ENCODE results near the gene TREH.

Gene TREH

DNA sequence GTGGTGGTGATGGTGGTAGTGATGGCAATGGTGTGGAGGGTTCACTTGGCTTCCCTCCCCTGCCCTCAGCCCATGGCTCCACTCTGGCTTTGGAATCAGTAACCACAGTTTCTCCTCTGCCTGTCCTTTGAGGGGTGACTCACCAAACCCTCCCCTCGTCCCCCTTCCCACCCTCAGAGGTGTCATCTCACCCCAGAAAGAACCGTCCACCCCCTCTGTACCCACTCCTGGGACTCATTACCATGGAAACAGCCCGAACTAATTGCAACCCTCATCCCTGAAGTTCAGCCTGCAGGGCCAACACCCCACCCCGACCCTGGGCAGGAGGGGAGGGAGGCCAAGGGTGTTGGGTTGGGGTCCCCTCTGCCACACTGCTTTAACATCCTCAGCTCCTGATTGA, 45.5 kb downstream of the TREH start:
- TF ChIP-seq TAF1 (IDR thresholded peaks at IDR 0.05; ENCODE audit: borderline replicate concordance, insufficient read depth, low read length) = no peak
- TF ChIP-seq SIN3A (IDR thresholded peaks at IDR 0.05; ENCODE audit: borderline replicate concordance, insufficient read depth, low read length) = no peak
- no peak for TF ChIP-seq POLR2AphosphoS5 (IDR thresholded peaks at IDR 0.05; ENCODE audit: low read depth, low read length)
- TF ChIP-seq, protein P1, sequence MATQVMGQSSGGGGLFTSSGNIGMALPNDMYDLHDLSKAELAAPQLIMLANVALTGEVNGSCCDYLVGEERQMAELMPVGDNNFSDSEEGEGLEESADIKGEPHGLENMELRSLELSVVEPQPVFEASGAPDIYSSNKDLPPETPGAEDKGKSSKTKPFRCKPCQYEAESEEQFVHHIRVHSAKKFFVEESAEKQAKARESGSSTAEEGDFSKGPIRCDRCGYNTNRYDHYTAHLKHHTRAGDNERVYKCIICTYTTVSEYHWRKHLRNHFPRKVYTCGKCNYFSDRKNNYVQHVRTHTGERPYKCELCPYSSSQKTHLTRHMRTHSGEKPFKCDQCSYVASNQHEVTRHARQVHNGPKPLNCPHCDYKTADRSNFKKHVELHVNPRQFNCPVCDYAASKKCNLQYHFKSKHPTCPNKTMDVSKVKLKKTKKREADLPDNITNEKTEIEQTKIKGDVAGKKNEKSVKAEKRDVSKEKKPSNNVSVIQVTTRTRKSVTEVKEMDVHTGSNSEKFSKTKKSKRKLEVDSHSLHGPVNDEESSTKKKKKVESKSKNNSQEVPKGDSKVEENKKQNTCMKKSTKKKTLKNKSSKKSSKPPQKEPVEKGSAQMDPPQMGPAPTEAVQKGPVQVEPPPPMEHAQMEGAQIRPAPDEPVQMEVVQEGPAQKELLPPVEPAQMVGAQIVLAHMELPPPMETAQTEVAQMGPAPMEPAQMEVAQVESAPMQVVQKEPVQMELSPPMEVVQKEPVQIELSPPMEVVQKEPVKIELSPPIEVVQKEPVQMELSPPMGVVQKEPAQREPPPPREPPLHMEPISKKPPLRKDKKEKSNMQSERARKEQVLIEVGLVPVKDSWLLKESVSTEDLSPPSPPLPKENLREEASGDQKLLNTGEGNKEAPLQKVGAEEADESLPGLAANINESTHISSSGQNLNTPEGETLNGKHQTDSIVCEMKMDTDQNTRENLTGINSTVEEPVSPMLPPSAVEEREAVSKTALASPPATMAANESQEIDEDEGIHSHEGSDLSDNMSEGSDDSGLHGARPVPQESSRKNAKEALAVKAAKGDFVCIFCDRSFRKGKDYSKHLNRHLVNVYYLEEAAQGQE (IDR thresholded peaks at IDR 0.05; ENCODE audit: insufficient read depth in 1 of 2, low read depth in 2 of 2, low read length in 2 of 2) = no peak
- TF ChIP-seq FOXP2 (optimal IDR thresholded peaks at IDR 0.05; ENCODE audit: borderline replicate concordance, extremely low read depth, extremely low read length, insufficient read depth) = no peak

DNA sequence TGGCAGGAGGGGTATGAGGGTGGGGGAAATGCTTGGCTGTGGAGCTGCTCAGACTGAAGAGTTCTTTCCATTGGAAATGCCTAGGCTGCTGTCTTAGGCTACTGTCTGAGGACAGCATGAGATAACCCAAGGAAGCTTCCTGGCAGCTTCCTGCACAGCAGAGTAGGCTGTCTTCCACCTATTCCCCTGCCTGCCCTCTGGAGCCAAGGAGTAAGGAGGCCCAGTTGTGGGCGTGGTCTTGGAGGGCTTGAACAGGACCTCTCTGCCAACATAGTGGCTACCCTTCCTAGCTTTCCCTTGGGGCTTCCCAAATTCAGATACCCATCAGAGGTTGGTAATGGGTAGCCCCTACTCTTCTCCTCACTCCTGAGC, 46.1 kb downstream of the TREH start:
- TF ChIP-seq TAF1 (IDR thresholded peaks at IDR 0.05; ENCODE audit: borderline replicate concordance, insufficient read depth, low read length) = no peak
- no peak for TF ChIP-seq POLR2AphosphoS5 (IDR thresholded peaks at IDR 0.05; ENCODE audit: low read depth, low read length)
- TF ChIP-seq, protein P1 (IDR thresholded peaks at IDR 0.05; ENCODE audit: insufficient read depth in 1 of 2, low read depth in 2 of 2, low read length in 2 of 2) = no peak
- TF ChIP-seq FOXP2 (optimal IDR thresholded peaks at IDR 0.05; ENCODE audit: borderline replicate concordance, extremely low read depth, extremely low read length, insufficient read depth) = no peak
- TF ChIP-seq SIN3A (IDR thresholded peaks at IDR 0.05; ENCODE audit: borderline replicate concordance, insufficient read depth, low read length) = no peak

DNA sequence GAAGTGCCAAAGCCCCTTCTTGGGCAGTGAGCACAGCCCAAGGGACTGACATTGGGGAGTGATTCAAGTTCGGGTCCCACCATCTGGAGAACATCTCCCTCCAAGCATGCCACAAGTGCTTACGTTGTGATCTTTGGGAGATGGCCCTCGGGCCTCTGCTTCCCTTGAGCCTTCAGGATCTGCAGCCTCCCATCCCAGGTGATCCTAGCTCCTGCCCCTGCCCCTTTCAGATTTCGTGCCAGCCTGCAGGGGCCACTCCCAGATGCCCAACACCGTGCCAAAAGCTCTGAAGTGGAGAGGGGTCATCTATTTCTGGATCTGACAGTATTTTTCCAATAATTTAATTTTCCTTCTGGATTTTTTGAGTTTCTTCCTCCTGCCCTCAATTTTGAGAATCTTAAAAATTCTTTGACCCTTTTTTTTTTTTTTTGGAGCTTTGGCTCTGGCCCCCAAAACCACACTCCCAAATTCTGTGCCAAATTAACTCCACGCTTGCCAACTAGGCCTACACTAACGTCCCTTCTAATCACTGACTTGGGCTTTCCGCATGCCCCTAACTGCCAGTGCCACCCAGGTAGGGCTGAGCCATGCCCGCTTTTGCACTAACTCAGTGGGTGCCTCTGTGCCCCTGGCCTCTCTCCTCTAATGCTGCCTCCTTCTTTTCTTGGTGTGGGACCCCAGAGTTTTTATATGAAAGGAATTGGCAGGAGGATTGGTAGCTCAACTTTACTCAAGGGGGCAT, 46.7 kb downstream of the TREH start:
- TF ChIP-seq TAF1 (IDR thresholded peaks at IDR 0.05; ENCODE audit: borderline replicate concordance, insufficient read depth, low read length) (no peak), SIN3A (IDR thresholded peaks at IDR 0.05; ENCODE audit: borderline replicate concordance, insufficient read depth, low read length) (no peak), POLR2AphosphoS5 (IDR thresholded peaks at IDR 0.05; ENCODE audit: low read depth, low read length) (no peak), FOXP2 (optimal IDR thresholded peaks at IDR 0.05; ENCODE audit: borderline replicate concordance, extremely low read depth, extremely low read length, insufficient read depth) (no peak)
- TF ChIP-seq, protein P1 (IDR thresholded peaks at IDR 0.05; ENCODE audit: insufficient read depth in 1 of 2, low read depth in 2 of 2, low read length in 2 of 2) = no peak

DNA sequence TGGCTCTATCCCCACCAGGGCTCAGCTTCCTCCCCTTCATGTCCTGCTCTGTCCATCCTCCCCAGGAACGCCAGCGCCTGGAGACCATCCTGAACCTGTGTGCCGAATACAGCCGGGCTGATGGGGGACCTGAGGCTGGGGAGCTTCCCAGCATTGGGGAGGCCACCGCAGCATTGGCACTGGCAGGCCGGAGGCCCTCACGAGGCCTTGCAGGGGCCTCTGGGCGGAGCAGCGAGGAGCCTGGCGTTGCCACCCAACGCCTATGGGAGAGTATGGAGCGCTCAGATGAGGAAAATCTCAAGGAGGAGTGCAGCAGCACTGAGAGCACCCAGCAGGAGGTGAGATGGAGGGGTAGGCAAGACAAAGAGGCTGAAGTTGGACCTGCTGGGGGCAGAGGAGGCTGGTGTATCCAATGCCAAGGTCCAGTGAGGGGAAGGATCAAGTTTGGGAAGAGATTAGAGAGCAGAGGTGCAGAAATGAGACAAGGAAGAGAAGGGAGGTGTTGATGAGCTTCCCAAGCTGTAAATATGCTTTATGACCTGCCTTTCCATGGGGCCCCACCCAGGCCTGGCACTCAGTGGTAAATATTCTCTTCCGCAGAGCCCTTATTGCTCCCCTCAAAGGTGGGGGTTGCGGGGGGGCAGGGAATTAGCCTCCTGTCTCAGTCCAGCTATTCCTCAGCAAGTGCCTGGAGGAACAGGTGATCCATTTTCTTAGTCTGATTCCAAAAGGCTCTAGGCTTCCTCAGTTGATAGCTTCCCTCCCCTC, 48.1 kb downstream of the TREH start:
- TF ChIP-seq SIN3A (IDR thresholded peaks at IDR 0.05; ENCODE audit: borderline replicate concordance, insufficient read depth, low read length) (no peak), TAF1 (IDR thresholded peaks at IDR 0.05; ENCODE audit: borderline replicate concordance, insufficient read depth, low read length) (no peak), FOXP2 (optimal IDR thresholded peaks at IDR 0.05; ENCODE audit: borderline replicate concordance, extremely low read depth, extremely low read length, insufficient read depth) (no peak)

DNA sequence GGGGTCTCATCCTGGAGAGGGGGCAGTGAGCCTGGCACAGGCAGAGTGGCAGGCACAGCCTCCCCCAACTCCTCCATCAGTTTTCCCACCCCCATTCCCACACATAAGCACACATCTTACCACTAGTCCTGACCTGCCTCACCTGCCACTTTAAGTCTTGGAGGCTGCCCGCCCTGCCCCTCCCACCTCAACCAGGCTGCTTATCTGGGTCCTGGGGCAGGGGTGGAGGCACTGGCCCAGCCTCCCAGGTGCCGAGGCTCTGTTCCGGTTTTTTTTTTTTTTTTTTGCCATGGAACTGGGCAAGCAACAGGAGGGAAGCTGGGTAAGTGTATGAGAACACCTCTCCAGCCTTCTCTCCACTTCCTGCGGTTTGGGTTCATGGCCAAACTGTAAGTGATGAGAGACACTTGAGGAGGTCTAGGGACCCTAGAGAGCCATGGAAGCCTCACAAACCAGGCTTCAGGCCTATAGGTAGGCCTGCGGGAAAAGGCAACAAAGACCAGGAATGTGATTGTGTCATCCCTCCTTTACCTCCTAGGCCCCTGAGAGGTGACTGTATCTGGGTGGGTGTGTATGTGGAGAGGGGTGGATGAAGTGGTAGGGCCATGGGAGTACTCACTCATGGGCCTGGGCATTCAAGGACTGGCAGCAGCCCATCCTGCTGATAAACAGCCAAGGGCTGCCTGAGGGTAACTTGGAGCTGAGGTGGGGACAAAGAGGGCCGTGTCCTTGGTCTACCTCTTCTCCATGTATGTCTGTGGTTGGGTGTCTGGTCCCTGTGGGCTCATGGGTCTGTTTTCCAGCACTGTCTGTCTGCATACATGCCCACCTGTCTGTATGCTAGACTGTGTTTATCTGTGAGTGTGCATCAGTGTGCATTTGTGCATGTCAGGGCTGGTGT, 49.4 kb downstream of the TREH start:
- TF ChIP-seq TAF1 (IDR thresholded peaks at IDR 0.05; ENCODE audit: borderline replicate concordance, insufficient read depth, low read length) (no peak), FOXP2 (optimal IDR thresholded peaks at IDR 0.05; ENCODE audit: borderline replicate concordance, extremely low read depth, extremely low read length, insufficient read depth) (no peak), SIN3A (IDR thresholded peaks at IDR 0.05; ENCODE audit: borderline replicate concordance, insufficient read depth, low read length) (no peak), POLR2AphosphoS5 (IDR thresholded peaks at IDR 0.05; ENCODE audit: low read depth, low read length) (no peak)
- TF ChIP-seq, protein P1 (IDR thresholded peaks at IDR 0.05; ENCODE audit: insufficient read depth in 1 of 2, low read depth in 2 of 2, low read length in 2 of 2) = no peak
